SH-SY5Y (cell line): ENCODE measurements around the gene CACNA1E.

Source experiments
- GATA2 ChIP-seq: IDR thresholded peaks from 2 replicates; pipeline ENCODE4 v1.6.1; 2011; ENCODE audit warnings: mild to moderate bottlenecking, low read depth, low read length
- GATA3 ChIP-seq: IDR thresholded peaks from 2 replicates; pipeline ENCODE4 v1.6.1; 2011; ENCODE audit warnings: low read depth, mild to moderate bottlenecking, low read length, moderate library complexity

- TF ChIP-seq GATA3: no peak
- TF ChIP-seq GATA2: no peak
These were observed 79.1 kb downstream of the CACNA1E start for GRCh38 chr1:181562395-181562794.
